Right lobe of liver (tissue), 4 donors: ENCODE measurements around the gene ZNF740.

ENCODE experiments used
- POLR2A ChIP-seq: fragments of 450-650 bp; IDR thresholded peaks from one replicate; pipeline ENCODE4 v1.6.1; 2017; ENCODE audit warnings: antibody characterized with exemption, mild to moderate bottlenecking
- TF ChIP-seq, protein P1 (sequence below), 4 donors: fragments of 200-600 bp in 3 of 4; fragments of 450-650 bp in 1 of 4; IDR thresholded peaks; one replicate each; pipeline versions ENCODE4 v1.5.1 to v1.8.0; 2016 to 2022; ENCODE audit warnings: antibody characterized with exemption in 4 of 4, mild to moderate bottlenecking in 2 of 4
- donor health status: DM: no; HTN: no; CAD: no.
- donor health status: DM: no; HTN: no; CAD: no.
- donor health status: DM: no; HTN: yes; CAD: no.

DNA sequence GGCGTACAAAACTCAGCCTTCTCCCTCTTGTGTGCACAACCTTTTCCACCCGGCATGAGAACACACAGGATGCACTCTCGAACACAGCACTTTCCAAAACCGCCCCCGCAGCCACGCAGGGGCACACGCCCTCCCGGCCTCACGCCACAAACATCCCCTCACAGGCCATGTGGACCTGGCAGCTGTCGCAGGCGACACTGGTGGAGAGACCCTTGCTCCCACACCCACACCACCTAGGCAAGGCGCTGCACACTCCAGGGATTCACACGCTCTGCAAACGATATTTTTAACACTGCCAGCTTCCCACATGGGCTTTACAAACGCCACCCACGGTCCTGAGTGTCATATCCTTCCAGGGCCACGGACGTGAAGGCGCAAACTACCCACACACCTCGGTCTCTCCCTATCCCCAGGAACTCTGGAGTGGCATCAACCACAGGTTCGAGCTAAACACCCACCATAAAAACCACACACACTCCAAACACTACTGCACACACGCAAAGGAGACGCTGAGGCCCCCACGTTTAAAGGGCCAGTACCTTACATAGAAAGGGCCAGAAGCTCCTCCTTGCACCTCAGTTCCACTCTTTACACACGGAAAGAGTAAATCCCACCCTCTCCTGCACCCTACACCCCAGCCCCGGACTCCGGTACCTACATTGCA is 38.9 kb downstream of the ZNF740 start:
- TF ChIP-seq, protein P1, sequence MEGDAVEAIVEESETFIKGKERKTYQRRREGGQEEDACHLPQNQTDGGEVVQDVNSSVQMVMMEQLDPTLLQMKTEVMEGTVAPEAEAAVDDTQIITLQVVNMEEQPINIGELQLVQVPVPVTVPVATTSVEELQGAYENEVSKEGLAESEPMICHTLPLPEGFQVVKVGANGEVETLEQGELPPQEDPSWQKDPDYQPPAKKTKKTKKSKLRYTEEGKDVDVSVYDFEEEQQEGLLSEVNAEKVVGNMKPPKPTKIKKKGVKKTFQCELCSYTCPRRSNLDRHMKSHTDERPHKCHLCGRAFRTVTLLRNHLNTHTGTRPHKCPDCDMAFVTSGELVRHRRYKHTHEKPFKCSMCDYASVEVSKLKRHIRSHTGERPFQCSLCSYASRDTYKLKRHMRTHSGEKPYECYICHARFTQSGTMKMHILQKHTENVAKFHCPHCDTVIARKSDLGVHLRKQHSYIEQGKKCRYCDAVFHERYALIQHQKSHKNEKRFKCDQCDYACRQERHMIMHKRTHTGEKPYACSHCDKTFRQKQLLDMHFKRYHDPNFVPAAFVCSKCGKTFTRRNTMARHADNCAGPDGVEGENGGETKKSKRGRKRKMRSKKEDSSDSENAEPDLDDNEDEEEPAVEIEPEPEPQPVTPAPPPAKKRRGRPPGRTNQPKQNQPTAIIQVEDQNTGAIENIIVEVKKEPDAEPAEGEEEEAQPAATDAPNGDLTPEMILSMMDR (IDR thresholded peaks at IDR 0.05): no peak
- TF ChIP-seq POLR2A: no peak
